GM12873 (cell line): Measurements from ENCODE around the gene ZNF783.

Experiments
- CTCF ChIP-seq: IDR thresholded peaks from 2 replicates; pipeline ENCODE4 v1.5.1; 2012; ENCODE audit warnings: low read depth, mild to moderate bottlenecking, moderate library complexity, low read length, control low read depth; ENCODE audit not compliant: insufficient read depth; ENCODE audit errors: missing control alignments

Gene ZNF783

GRCh38 chr7:149257146-149257545 lies 4.8 kb upstream of the ZNF783 start:
- no peak for TF ChIP-seq CTCF

- TF ChIP-seq CTCF, result no peak
Measured at GRCh38 chr7:149261316-149261828, 624 bp upstream of the ZNF783 start.

GRCh38 chr7:149266451-149266850 lies 4.5 kb downstream of the ZNF783 start:
- no peak for TF ChIP-seq CTCF

GRCh38 chr7:149267733-149268132 lies 5.7 kb downstream of the ZNF783 start:
- TF ChIP-seq CTCF, result no peak

- TF ChIP-seq CTCF, result no peak
Measured at GRCh38 chr7:149277871-149278270, 15.9 kb downstream of the ZNF783 start.

GRCh38 chr7:149278396-149278795 lies 16.4 kb downstream of the ZNF783 start:
- TF ChIP-seq CTCF, result no peak

GRCh38 chr7:149279111-149279743 lies 17.2 kb downstream of the ZNF783 start:
- no peak for TF ChIP-seq CTCF
